OCI-LY7 (cell line): ENCODE measurements around the gene LIMK1.

Experiments used
- EZH2phosphoT487 ChIP-seq: fragments of 200-600 bp; sonication (generic); IDR thresholded peaks from 2 replicates; pipeline ENCODE4 v1.6.1; 2018; ENCODE audit warnings: low read depth, borderline replicate concordance, mild to moderate bottlenecking, mixed run types, antibody characterized with exemption, low read length, moderate library complexity, mixed read lengths
- TF ChIP-seq, protein P1 (sequence below): fragments of 200-600 bp; sonication (generic); conservative IDR thresholded peaks from 2 replicates; pipeline ENCODE4 v1.5.1; 2014; ENCODE audit warnings: mild to moderate bottlenecking, antibody characterized with exemption, low read length, moderate library complexity, mixed read lengths

DNA sequence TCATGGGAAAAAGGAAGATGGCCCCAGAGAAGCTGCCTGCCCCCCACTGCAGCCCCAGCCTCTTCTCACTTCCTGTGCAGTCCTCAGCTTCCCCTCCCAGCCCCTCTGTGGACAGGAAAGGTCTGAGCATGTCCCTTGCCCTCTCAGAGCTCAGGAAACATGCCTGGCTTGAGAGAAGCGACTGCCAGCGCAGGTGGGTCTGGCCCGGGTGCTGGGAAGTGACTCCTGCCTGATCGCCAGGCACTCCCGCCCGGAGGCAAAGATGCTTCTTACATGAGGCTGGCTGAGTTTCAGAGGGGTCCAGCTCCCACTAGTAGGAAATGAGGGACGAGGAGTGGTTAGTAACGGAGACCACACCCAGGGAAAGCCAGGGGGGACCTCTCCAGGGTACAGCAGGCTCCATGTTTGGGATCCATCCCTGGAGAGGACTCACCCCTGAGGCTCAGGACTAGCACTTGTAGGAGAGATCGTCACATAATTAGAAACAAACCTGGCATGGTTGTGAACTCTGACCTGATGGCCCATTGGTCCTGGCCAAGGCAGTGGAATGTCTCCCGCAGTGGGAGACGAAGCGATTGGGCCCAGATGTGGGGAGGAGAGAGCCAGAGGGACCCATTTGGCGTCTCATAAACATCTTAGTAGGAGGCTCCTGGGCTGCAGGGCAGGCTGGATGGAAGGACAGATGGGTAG lies 43.4 kb upstream of the LIMK1 start:
- TF ChIP-seq, protein P1, sequence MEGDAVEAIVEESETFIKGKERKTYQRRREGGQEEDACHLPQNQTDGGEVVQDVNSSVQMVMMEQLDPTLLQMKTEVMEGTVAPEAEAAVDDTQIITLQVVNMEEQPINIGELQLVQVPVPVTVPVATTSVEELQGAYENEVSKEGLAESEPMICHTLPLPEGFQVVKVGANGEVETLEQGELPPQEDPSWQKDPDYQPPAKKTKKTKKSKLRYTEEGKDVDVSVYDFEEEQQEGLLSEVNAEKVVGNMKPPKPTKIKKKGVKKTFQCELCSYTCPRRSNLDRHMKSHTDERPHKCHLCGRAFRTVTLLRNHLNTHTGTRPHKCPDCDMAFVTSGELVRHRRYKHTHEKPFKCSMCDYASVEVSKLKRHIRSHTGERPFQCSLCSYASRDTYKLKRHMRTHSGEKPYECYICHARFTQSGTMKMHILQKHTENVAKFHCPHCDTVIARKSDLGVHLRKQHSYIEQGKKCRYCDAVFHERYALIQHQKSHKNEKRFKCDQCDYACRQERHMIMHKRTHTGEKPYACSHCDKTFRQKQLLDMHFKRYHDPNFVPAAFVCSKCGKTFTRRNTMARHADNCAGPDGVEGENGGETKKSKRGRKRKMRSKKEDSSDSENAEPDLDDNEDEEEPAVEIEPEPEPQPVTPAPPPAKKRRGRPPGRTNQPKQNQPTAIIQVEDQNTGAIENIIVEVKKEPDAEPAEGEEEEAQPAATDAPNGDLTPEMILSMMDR: no peak
- no peak for TF ChIP-seq EZH2phosphoT487
